Panc1 (cell line): ENCODE results near the gene RNF41. TPM values are rescaled to one million over a fixed set of nuclear protein-coding genes. Genes with fewer than 3 reads are reported as not detected.

Experiments used
- ATAC-seq: fragments of 200-7000 bp; cut with Tn5 transposase; 2 replicates; pipeline ENCODE4 v1.9.1; 2020; ENCODE audit warnings: mild to moderate bottlenecking, moderate library complexity
- BruUV-seq: library from RNA; stranded (reverse); fragments of 400-500 nt; replicated peaks from 2 replicates; lab custom pipeline; 2021; lab: Mats Ljungman, UMichigan
- CTCF ChIA-PET: fragments of 300-600 bp; sonication (Branson Sonifier 250); formaldehyde crosslinking; loops from one replicate; lab custom pipeline; 2022; ENCODE audit warnings: antibody characterized with exemption; lab: Charles Lee
- POLR2A ChIA-PET: fragments of 300-600 bp; sonication (Branson Sonifier 250); formaldehyde crosslinking; loops from one replicate; lab custom pipeline; 2022; ENCODE audit warnings: antibody characterized with exemption; lab: Charles Lee
- DNase-seq: peaks from one replicate; pipeline ENCODE4 v3.0.0-alpha.2; 2010; ENCODE audit warnings: low read depth, low spot score
- H3K27ac ChIP-seq: 2 replicates; pipeline ENCODE4 v1.5.1; 2011; ENCODE audit warnings: mild to moderate bottlenecking, low read length, inconsistent platforms
- H3K27me3 ChIP-seq: fragments of 200-500 bp; sonication (Bioruptor generic); 2 replicates; pipeline ENCODE4 v1.6.0; 2014; ENCODE audit warnings: low read length, inconsistent platforms; ENCODE audit not compliant: control insufficient read depth, insufficient read depth
- H3K36me3 ChIP-seq: fragments of 200-500 bp; sonication (Bioruptor generic); 2 replicates; pipeline ENCODE4 v1.5.1; 2014; ENCODE audit warnings: inconsistent platforms, mild to moderate bottlenecking, low read length, moderate library complexity; ENCODE audit not compliant: control insufficient read depth, insufficient read depth
- H3K4me1 ChIP-seq: 2 replicates; pipeline ENCODE4 v1.5.1; 2011; ENCODE audit warnings: inconsistent platforms, mild to moderate bottlenecking, low read length, moderate library complexity; ENCODE audit not compliant: control insufficient read depth, insufficient read depth
- H3K4me3 ChIP-seq, 2 experiments: 2 replicates each; pipeline ENCODE4 v1.5.1; 2011 to 2012; ENCODE audit warnings: low read depth in 2 of 2, low read length in 2 of 2, mild to moderate bottlenecking in 2 of 2, inconsistent platforms in 1 of 2, moderate library complexity in 1 of 2
- H3K9me3 ChIP-seq: fragments of 200-500 bp; sonication (Bioruptor generic); 2 replicates; pipeline ENCODE4 v1.5.1; 2014; ENCODE audit warnings: low read depth, mild to moderate bottlenecking, inconsistent platforms, low read length, moderate library complexity; ENCODE audit not compliant: control insufficient read depth, insufficient read depth
- CTCF ChIP-seq: fragments of 450-650 bp; IDR thresholded peaks from 2 replicates; pipeline ENCODE4 v1.5.1; 2017; ENCODE audit warnings: mild to moderate bottlenecking
- POLR2AphosphoS5 ChIP-seq: IDR thresholded peaks from 2 replicates; pipeline ENCODE4 v1.6.1; 2012; ENCODE audit warnings: mild to moderate bottlenecking, low read depth, low read length, moderate library complexity
- REST ChIP-seq, 2 experiments: IDR thresholded peaks; 2 replicates each; pipeline ENCODE4 v1.6.1; 2011 to 2012; ENCODE audit warnings: low read depth in 2 of 2, control low read depth in 1 of 2, low read length in 1 of 2, mild to moderate bottlenecking in 1 of 2, moderate library complexity in 1 of 2; ENCODE audit not compliant: insufficient read depth in 1 of 2
- SIN3A ChIP-seq: IDR thresholded peaks from 2 replicates; pipeline ENCODE4 v1.6.1; 2012; ENCODE audit warnings: low read depth, mild to moderate bottlenecking, low read length, moderate library complexity, borderline replicate concordance; ENCODE audit not compliant: insufficient read depth
- TCF7L2 ChIP-seq: IDR thresholded peaks from 2 replicates; pipeline ENCODE4 v1.6.1; 2011; ENCODE audit warnings: mild to moderate bottlenecking, low read depth, low read length, inconsistent platforms
- in situ Hi-C: cut with HindIII; loops from 2 replicates; pipeline ENCODE4 v1.10.0; 2016; ENCODE audit warnings: low sequenced_read_pairs, low pct_unique_long_range_greater_than_20kb
- intact Hi-C: fragments of 100-400 bp; cut with micrococcal nuclease; formaldehyde crosslinking; loops from one replicate; pipeline ENCODE4 v1.10.0; 2022; ENCODE audit not compliant: unreplicated experiment
- total RNA-seq: library from RNA; stranded (reverse); gene quantifications from one replicate; pipeline ENCODE4 v1.2.1, GENCODE V29; 2021; ENCODE audit not compliant: unreplicated experiment

Gene RNF41
- total RNA-seq, 1 experiment from 2014 or later, result 35.3 TPM

GRCh38 chr12:56224102-56224701 lies 2.5 kb upstream of the RNF41 start, which contains the start of gene NABP2:
Gene NABP2, plus strand, starts transcription at chr12:56224342. Its CDS starts 515 bp downstream, at chr12:56224857.
- in situ Hi-C loops (no loop called here), intact Hi-C loops (loop anchor here (2.0 kb wide), 1 partner anchor 31 kb away; no protein-coding TSS in a partner anchor)
- DNase-seq, result peak; percentile 96
- CTCF ChIA-PET, result no interaction called here
- TF ChIP-seq CTCF (peak; percentile 99), TCF7L2 (no peak), SIN3A (peak; percentile 89; the same call in 1 of the 2 replicates), POLR2AphosphoS5 (peak; percentile 61; the same call in 1 of the 2 replicates), REST (IDR thresholded peaks at IDR 0.05; ENCODE audit: insufficient read depth in 1 of 2, low read depth in 2 of 2, low read length in 1 of 2) (no peak)
- BruUV-seq, result no TSS peak
- Histone ChIP-seq H3K27ac (peak within 1 kb of the TSS; percentile 94), H3K27me3 (no peaks in the 10 kb centered on the region), H3K4me3 (peak within 1 kb of the TSS; percentile 71 to 81), H3K4me1 (peaks cover 16% of the 10 kb centered on the region), H3K9me3 (no peaks in the 10 kb centered on the region), H3K36me3 (no peaks in the 10 kb centered on the region; the same call in 1 of the 2 replicates)
- POLR2A ChIA-PET, result no interaction called here
- peak; percentile 89 for ATAC-seq

- H3K4me1 ChIP-seq, result peaks cover 16% of the 10 kb centered on the region
- TF ChIP-seq SIN3A (no peak), TCF7L2 (no peak), CTCF (no peak), REST (IDR thresholded peaks at IDR 0.05; ENCODE audit: insufficient read depth in 1 of 2, low read depth in 2 of 2, low read length in 1 of 2) (no peak), POLR2AphosphoS5 (no peak)
- ATAC-seq, result peak; percentile 15
- DNase-seq, result no peak
- ChIA-PET CTCF (interaction anchor here (1.5 kb wide), 1 partner anchor 16 kb away, joined by 3 read pairs; no protein-coding TSS in a partner anchor), POLR2A (no interaction called here)
- intact Hi-C loops (loop anchor here (2.0 kb wide), 1 partner anchor 31 kb away; no protein-coding TSS in a partner anchor), in situ Hi-C loops (no loop called here)
- H3K27ac ChIP-seq, result peak overlapping the region; percentile 86
- H3K9me3 ChIP-seq, result no peaks in the 10 kb centered on the region
- no peaks in the 10 kb centered on the region; the same call in 1 of the 2 replicates for H3K36me3 ChIP-seq
- no TSS peak for BruUV-seq
- H3K27me3 ChIP-seq, result no peaks in the 10 kb centered on the region
- H3K4me3 ChIP-seq, result peak overlapping the region; percentile 64 to 71
These were observed 1.9 kb upstream of the RNF41 start for GRCh38 chr12:56223571-56224101.
